GM10847 (cell line): ENCODE data around the gene RPS6KB2.
A peak's percentile ranks its signal among the peaks of the same experiment; 100 is the strongest.

Source experiments
- POLR2A ChIP-seq: IDR thresholded peaks from 2 replicates; pipeline ENCODE4 v1.6.1; 2011; ENCODE audit not compliant: insufficient read length; ENCODE audit errors: extremely low read depth

Gene RPS6KB2

GRCh38 chr11:67482827-67483798, 54.8 kb downstream of the RPS6KB2 start, which contains the start of gene AIP:
Gene AIP, plus strand, starts transcription at chr11:67483026. Its CDS starts 133 bp downstream, at chr11:67483159.
- TF ChIP-seq POLR2A = peak; percentile 51

DNA sequence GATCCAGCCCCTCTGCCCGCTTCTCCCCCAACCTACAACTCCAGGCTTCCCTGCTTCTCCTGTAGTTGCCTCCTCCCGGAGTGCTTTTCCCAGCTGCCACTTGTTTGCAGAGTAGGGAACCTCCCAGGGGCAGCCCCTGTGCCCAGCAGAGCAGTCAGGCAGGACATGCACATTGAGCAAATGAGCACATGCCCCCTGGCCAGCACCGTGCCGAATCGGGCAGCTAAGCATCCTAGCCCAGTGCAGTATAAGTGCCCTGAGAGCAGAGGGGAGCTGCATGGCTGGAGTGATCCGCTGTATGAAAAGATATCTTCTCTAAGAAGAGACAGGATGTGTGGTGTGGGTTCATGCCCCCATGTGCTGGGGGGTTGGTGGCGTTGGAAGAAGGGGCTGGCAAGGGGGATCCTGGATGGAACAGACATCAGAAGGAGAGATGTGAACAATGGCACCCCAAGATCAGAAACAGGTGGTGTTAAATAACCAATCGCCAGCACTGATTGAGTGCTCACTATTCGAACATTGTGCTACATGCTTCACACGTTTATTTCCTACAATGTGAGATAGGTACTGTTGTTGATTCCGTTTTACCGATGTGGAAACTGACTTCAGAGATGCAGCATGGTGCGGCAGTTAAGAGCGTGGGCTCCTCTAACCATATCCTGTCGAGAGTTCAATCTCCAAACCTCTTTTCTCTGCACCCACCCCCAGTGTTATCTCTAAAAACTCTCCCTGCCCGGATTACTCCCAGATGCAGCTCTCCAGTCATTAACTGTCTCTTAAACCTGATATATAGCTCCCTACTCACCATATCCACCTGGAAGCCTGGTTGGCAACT, 55.8 kb downstream of the RPS6KB2 start:
- TF ChIP-seq POLR2A = no peak

GRCh38 chr11:67484847-67485311, 56.6 kb downstream of the RPS6KB2 start:
- peak; percentile 33 for TF ChIP-seq POLR2A
